ENCODE results near the gene ELMOD3. TPM values are rescaled to one million over a fixed set of nuclear protein-coding genes. Genes with fewer than 3 reads are reported as not detected.
"Not testable (repeated sequence)": the region's sequence is repeated elsewhere in the genome, so short reads cannot be mapped to it uniquely, and the experiment has no call there.

ELMOD3 gene
- total RNA-seq, 4 donors from 2014 or later: 8.2 to 16.6 (median 13.7) TPM

GRCh38 chr2:85355073-85355410 is 473 bp downstream of the ELMOD3 start:
- no peaks in the 10 kb centered on the region for H3K27me3 ChIP-seq
- no peak for DNase-seq
- H3K4me1 ChIP-seq: peaks cover 11 to 74% (median 25%) of the 10 kb centered on the region in 3 donors
- intact Hi-C loops (cut with DNase I): no loop called here
- peak overlapping the region; percentile 68 to 92 (median 87) for H3K4me3 ChIP-seq
- TF ChIP-seq, protein P1, sequence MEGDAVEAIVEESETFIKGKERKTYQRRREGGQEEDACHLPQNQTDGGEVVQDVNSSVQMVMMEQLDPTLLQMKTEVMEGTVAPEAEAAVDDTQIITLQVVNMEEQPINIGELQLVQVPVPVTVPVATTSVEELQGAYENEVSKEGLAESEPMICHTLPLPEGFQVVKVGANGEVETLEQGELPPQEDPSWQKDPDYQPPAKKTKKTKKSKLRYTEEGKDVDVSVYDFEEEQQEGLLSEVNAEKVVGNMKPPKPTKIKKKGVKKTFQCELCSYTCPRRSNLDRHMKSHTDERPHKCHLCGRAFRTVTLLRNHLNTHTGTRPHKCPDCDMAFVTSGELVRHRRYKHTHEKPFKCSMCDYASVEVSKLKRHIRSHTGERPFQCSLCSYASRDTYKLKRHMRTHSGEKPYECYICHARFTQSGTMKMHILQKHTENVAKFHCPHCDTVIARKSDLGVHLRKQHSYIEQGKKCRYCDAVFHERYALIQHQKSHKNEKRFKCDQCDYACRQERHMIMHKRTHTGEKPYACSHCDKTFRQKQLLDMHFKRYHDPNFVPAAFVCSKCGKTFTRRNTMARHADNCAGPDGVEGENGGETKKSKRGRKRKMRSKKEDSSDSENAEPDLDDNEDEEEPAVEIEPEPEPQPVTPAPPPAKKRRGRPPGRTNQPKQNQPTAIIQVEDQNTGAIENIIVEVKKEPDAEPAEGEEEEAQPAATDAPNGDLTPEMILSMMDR (IDR thresholded peaks at IDR 0.05): no peak
- TF ChIP-seq POLR2A (IDR thresholded peaks at IDR 0.05): no peak
- no peaks in the 10 kb centered on the region for H3K9me3 ChIP-seq
- H3K36me3 ChIP-seq: peaks cover 22 to 62% (median 24%) of the 10 kb centered on the region in 3 donors
- peak overlapping the region; percentile 93 to 97 (median 94) for H3K27ac ChIP-seq
- WGBS, 2 donors: 0 to 5% methylated on average over 2 to 4 of the region's 10 CpGs

- Histone ChIP-seq H3K9me3 (no peaks in the 10 kb centered on the region), H3K36me3 (peaks cover 17 to 60% (median 21%) of the 10 kb centered on the region in 3 donors), H3K27ac (peak overlapping the region; percentile 93 to 97 (median 94)), H3K27me3 (no peaks in the 10 kb centered on the region), H3K4me3 (peak overlapping the region; percentile 68 to 92 (median 87)), H3K4me1 (peaks cover 11 to 74% (median 25%) of the 10 kb centered on the region in 3 donors)
- intact Hi-C loops (cut with DNase I): no loop called here
- no peak for DNase-seq
- WGBS, 2 donors: 71 to 75% methylated on average over 2 to 3 of the region's 3 CpGs
- no peak for TF ChIP-seq POLR2A (IDR thresholded peaks at IDR 0.05)
- TF ChIP-seq, protein P1 (IDR thresholded peaks at IDR 0.05): no peak
Measured at GRCh38 chr2:85355521-85355920, 952 bp downstream of the ELMOD3 start.

GRCh38 chr2:85356186-85356585 is 1.6 kb downstream of the ELMOD3 start:
- no peak overlapping the region for H3K4me3 ChIP-seq
- peaks cover 11 to 67% (median 25%) of the 10 kb centered on the region in 3 donors for H3K4me1 ChIP-seq
- intact Hi-C loops (cut with DNase I): no loop called here
- no peak for DNase-seq
- H3K27me3 ChIP-seq: no peaks in the 10 kb centered on the region
- H3K36me3 ChIP-seq: peaks cover 10 to 60% (median 15%) of the 10 kb centered on the region in 3 donors
- 79 to 93% methylated on average over 2 of the region's 2 CpGs for WGBS, 2 donors
- TF ChIP-seq POLR2A (IDR thresholded peaks at IDR 0.05): no peak
- TF ChIP-seq, protein P1 (IDR thresholded peaks at IDR 0.05): no peak
- no peak overlapping the region for H3K27ac ChIP-seq
- no peaks in the 10 kb centered on the region for H3K9me3 ChIP-seq

DNA sequence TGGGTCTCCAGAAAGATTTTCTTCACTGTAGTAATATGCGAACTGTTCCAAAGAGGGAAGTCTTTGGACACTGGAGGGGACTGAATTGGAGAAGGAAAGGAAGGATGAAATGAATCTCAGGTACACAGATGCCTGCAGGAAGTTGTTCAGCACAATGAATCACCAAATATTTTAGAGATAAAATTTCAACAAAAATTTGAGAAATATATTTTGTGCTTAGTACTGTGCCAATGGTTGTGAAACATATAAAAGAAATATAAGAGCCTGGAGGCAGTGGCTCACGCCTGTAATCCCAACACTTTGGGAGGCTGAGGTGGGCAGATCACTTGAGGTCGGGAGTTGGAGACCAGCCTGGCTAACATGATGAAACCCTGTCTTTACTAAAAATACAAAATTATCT is 3.2 kb downstream of the ELMOD3 start:
- Histone ChIP-seq H3K27ac (no peak overlapping the region), H3K4me3 (no peak overlapping the region), H3K9me3 (no peaks in the 10 kb centered on the region), H3K27me3 (no peaks in the 10 kb centered on the region), H3K4me1 (peaks cover 11 to 52% (median 13%) of the 10 kb centered on the region in 3 donors), H3K36me3 (peaks cover 6 to 67% (median 12%) of the 10 kb centered on the region in 3 donors)
- TF ChIP-seq POLR2A (IDR thresholded peaks at IDR 0.05): no peak
- TF ChIP-seq, protein P1 (IDR thresholded peaks at IDR 0.05): no peak
- 48 to 55% methylated on average over 3 of the region's 3 CpGs for WGBS, 2 donors
- no peak for DNase-seq
- intact Hi-C loops (cut with DNase I): no loop called here

GRCh38 chr2:85362653-85363387 is 8.3 kb downstream of the ELMOD3 start:
- 88 to 92% methylated on average over 5 of the region's 5 CpGs for WGBS, 2 donors
- H3K4me3 ChIP-seq; H3K9me3 ChIP-seq; H3K4me1 ChIP-seq; DNase-seq; H3K27me3 ChIP-seq; intact Hi-C loops (cut with DNase I); H3K27ac ChIP-seq: not testable (repeated sequence)
- H3K36me3 ChIP-seq: peaks cover 6 to 81% (median 9%) of the 10 kb centered on the region in 3 donors

All from esophagus squamous epithelium (tissue), 5 donors.